PFSK-1 (cell line): Measurements from ENCODE around the gene ATRAID.

Source experiments
- POLR2AphosphoS5 ChIP-seq: IDR thresholded peaks from 2 replicates; pipeline ENCODE4 v1.6.1; 2012; ENCODE audit warnings: low read depth, mild to moderate bottlenecking, control low read depth, low read length, moderate library complexity
- SIN3A ChIP-seq: IDR thresholded peaks from 2 replicates; pipeline ENCODE4 v1.6.1; 2012; ENCODE audit warnings: mild to moderate bottlenecking, low read length, moderate library complexity, borderline replicate concordance; ENCODE audit not compliant: insufficient read depth
- TAF1 ChIP-seq: IDR thresholded peaks from 2 replicates; pipeline ENCODE4 v1.6.1; 2012; ENCODE audit warnings: low read length, control low read depth, borderline replicate concordance; ENCODE audit not compliant: insufficient read depth
- TF ChIP-seq, protein P1 (sequence below), 2 experiments: IDR thresholded peaks; 2 replicates each; pipeline versions ENCODE4 v1.6.1 to v1.8.0; 2011 to 2012; ENCODE audit warnings: low read depth in 2 of 2, low read length in 2 of 2, control low read depth in 1 of 2, inconsistent platforms in 1 of 2, mild to moderate bottlenecking in 1 of 2, moderate library complexity in 1 of 2; ENCODE audit not compliant: insufficient read depth in 1 of 2

DNA sequence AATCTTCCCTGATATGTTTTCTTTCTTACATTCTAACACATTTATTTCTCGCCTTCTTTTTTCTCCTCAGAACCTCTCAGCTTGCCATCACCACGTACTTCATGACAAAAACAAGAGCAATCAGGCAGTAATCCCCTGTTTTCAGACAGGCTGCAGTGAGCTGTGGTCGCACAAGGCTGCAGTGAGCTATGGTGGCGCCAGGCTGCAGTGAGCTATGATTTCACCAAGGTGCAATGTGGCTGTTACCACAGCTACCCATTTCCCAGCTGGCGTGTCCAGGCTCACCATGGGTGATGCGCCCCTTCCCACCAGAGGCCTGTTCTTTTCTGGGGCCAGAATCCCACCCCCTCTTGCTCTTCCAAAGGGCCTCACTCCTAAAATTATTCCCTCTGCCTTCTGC is 37.2 kb upstream of the ATRAID start:
- TF ChIP-seq POLR2AphosphoS5: no peak
- no peak for TF ChIP-seq TAF1
- TF ChIP-seq SIN3A: no peak
- TF ChIP-seq, protein P1, sequence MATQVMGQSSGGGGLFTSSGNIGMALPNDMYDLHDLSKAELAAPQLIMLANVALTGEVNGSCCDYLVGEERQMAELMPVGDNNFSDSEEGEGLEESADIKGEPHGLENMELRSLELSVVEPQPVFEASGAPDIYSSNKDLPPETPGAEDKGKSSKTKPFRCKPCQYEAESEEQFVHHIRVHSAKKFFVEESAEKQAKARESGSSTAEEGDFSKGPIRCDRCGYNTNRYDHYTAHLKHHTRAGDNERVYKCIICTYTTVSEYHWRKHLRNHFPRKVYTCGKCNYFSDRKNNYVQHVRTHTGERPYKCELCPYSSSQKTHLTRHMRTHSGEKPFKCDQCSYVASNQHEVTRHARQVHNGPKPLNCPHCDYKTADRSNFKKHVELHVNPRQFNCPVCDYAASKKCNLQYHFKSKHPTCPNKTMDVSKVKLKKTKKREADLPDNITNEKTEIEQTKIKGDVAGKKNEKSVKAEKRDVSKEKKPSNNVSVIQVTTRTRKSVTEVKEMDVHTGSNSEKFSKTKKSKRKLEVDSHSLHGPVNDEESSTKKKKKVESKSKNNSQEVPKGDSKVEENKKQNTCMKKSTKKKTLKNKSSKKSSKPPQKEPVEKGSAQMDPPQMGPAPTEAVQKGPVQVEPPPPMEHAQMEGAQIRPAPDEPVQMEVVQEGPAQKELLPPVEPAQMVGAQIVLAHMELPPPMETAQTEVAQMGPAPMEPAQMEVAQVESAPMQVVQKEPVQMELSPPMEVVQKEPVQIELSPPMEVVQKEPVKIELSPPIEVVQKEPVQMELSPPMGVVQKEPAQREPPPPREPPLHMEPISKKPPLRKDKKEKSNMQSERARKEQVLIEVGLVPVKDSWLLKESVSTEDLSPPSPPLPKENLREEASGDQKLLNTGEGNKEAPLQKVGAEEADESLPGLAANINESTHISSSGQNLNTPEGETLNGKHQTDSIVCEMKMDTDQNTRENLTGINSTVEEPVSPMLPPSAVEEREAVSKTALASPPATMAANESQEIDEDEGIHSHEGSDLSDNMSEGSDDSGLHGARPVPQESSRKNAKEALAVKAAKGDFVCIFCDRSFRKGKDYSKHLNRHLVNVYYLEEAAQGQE (IDR thresholded peaks at IDR 0.05; ENCODE audit: insufficient read depth in 1 of 2, low read depth in 2 of 2, low read length in 2 of 2): no peak
